Erythroblast (primary cell): ENCODE measurements around the gene AKNA.

Experiments used
- GATA1 ChIP-seq: IDR thresholded peaks from 2 replicates; pipeline ENCODE4 v1.6.1; 2011; ENCODE audit warnings: low read depth, mild to moderate bottlenecking, control low read depth, low read length, moderate library complexity
- POLR2A ChIP-seq: IDR thresholded peaks from 2 replicates; pipeline ENCODE4 v1.6.1; 2011; ENCODE audit warnings: mild to moderate bottlenecking, low read length

GRCh38 chr9:114285166-114285867, 102.5 kb downstream of the AKNA start:
- TF ChIP-seq POLR2A (no peak), GATA1 (no peak)
